Uterus (tissue), 2 donors: Measurements from ENCODE around the gene DOLK.

Experiments used
- CTCF ChIP-seq, 4 experiments: fragments of 200-600 bp in 2 of 4; fragments of 450-650 bp in 2 of 4; sonication (generic) in 2 of 4; IDR thresholded peaks; one replicate each; pipeline ENCODE4 v1.5.1; 2016 to 2019; ENCODE audit warnings: antibody characterized with exemption in 4 of 4, mild to moderate bottlenecking in 2 of 4, moderate library complexity in 1 of 4
- POLR2A ChIP-seq, 2 donors: fragments of 450-650 bp; IDR thresholded peaks; one replicate each; pipeline ENCODE4 v1.6.1; 2016; ENCODE audit warnings: antibody characterized with exemption in 2 of 2, mild to moderate bottlenecking in 1 of 2, moderate library complexity in 1 of 2

GRCh38 chr9:128992995-128993394, 45.6 kb upstream of the DOLK start:
- no peak for TF ChIP-seq CTCF (IDR thresholded peaks at IDR 0.05)
- TF ChIP-seq POLR2A (IDR thresholded peaks at IDR 0.05): no peak
